Endothelial cell (in vitro differentiated cells): ENCODE results near the gene GLRA3. TPM values are rescaled to one million over a fixed set of nuclear protein-coding genes. Genes with fewer than 3 reads are reported as not detected.

Experiments used
- DNase-seq: peaks from one replicate; pipeline ENCODE4 v3.0.0; 2021; ENCODE audit warnings: low spot score
- H3K27ac Mint-ChIP-seq: one replicate; pipeline ENCODE4 v1.8.0; 2021; ENCODE audit warnings: mixed read lengths, inconsistent platforms; ENCODE audit not compliant: unreplicated experiment
- H3K27me3 Mint-ChIP-seq: one replicate; pipeline ENCODE4 v1.8.0; 2021; ENCODE audit warnings: mild to moderate bottlenecking, moderate library complexity, mixed read lengths, inconsistent platforms; ENCODE audit not compliant: unreplicated experiment
- H3K36me3 Mint-ChIP-seq: one replicate; pipeline ENCODE4 v1.8.0; 2021; ENCODE audit warnings: mild to moderate bottlenecking, low read depth, mixed read lengths, inconsistent platforms; ENCODE audit not compliant: unreplicated experiment
- H3K4me1 Mint-ChIP-seq: one replicate; pipeline ENCODE4 v1.8.0; 2021; ENCODE audit warnings: mild to moderate bottlenecking, mixed read lengths, inconsistent platforms; ENCODE audit not compliant: unreplicated experiment
- H3K4me3 Mint-ChIP-seq: one replicate; pipeline ENCODE4 v1.8.0; 2021; ENCODE audit warnings: mild to moderate bottlenecking, mixed read lengths, inconsistent platforms; ENCODE audit not compliant: unreplicated experiment
- H3K9me3 Mint-ChIP-seq: one replicate; pipeline ENCODE4 v1.8.0; 2021; ENCODE audit warnings: mixed read lengths, inconsistent platforms; ENCODE audit not compliant: unreplicated experiment
- CTCF ChIP-seq: fragments of 200-600 bp; sonication (generic); IDR thresholded peaks from one replicate; pipeline ENCODE4 v1.5.0; 2021; ENCODE audit warnings: antibody characterized with exemption; ENCODE audit not compliant: unreplicated experiment
- total RNA-seq: library from RNA; stranded (reverse); fragmentation: NEBNext Ultra II Directional; extraction: Animal tissue kit (Norgen Biotek cat#: 25700); gene quantifications from one replicate; pipeline ENCODE4 v1.2.1, GENCODE V29; 2021; ENCODE audit not compliant: unreplicated experiment

The GLRA3 gene
- total RNA-seq, 1 donor from 2014 or later: not detected

DNA sequence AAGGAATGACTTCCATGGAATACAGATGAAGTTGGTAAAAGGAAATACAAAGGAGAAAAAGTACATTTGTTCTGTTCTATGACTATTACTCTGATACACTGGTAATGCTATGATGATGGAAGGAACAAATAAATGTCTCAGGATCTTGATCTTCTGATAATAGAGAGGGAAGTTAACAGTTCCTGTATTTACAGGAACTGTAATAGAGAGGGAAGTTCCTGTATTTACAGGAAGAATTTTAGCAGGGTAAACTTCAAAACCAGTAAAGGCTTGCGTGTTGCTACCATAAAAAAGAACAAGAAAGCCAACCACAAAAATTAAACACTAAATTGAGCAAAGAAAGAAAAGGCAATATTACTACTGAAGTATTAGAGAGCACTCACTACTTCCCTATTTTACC, 215.1 kb downstream of the GLRA3 start:
- Mint-ChIP-seq H3K27me3 (no peaks in the 10 kb centered on the region), H3K27ac (peak overlapping the region; percentile 85), H3K36me3 (peaks cover 20% of the 10 kb centered on the region), H3K4me3 (peak overlapping the region; percentile 40), H3K9me3 (peaks cover 18% of the 10 kb centered on the region), H3K4me1 (peaks cover 8% of the 10 kb centered on the region)
- TF ChIP-seq CTCF: no peak
- DNase-seq: no peak

DNA sequence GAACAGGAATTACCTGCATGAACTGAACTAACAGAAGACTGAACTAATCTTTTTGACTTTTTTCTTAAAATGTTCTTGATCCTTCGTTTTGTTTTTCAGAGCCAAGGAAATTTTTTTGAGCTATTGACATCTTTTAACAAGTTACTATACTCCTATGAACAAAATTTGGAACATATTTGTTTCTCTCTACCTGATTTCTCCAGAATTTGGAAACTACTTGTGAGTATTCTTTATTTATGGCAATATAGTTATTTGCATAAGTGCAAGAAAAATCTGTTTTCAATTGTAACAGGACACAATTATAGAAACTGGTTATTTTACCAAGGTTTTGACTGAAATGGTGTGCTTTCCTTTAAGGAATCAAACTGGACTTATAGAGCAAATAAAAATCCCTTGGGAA, 217.3 kb downstream of the GLRA3 start:
- Mint-ChIP-seq H3K36me3 (peaks cover 20% of the 10 kb centered on the region), H3K9me3 (peaks cover 18% of the 10 kb centered on the region), H3K4me3 (no peak overlapping the region), H3K27ac (no peak overlapping the region), H3K27me3 (no peaks in the 10 kb centered on the region), H3K4me1 (peaks cover 14% of the 10 kb centered on the region)
- DNase-seq: no peak
- no peak for TF ChIP-seq CTCF

- Mint-ChIP-seq H3K4me3 (no peak overlapping the region), H3K36me3 (peaks cover 5% of the 10 kb centered on the region), H3K27me3 (no peaks in the 10 kb centered on the region), H3K4me1 (peaks cover 19% of the 10 kb centered on the region), H3K9me3 (peaks cover 5% of the 10 kb centered on the region), H3K27ac (no peak overlapping the region)
- no peak for TF ChIP-seq CTCF
- no peak for DNase-seq
Measured at GRCh38 chr4:174607792-174608191, 221.3 kb downstream of the GLRA3 start.

DNA sequence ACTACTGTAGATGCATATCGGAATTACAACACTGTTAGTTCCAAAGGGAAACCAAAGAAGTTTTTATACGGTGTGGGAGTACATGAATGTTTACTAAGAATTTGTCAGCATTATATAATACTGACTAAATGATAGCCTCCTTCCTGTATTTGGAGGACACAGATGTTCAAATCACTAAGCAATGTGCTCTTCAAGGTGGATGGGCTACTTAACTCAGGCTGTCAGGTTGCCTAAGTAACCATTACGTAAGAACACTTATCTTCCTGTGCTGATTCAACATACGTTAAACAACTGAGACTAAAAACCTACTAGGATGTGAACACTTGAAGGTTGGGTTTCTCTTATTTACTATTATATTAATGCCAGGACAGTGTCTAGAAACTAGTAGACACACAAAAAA, 224.8 kb downstream of the GLRA3 start:
- no peak for DNase-seq
- H3K4me3 Mint-ChIP-seq: no peak overlapping the region

GRCh38 chr4:174600391-174600790, 228.7 kb downstream of the GLRA3 start:
- peaks cover 21% of the 10 kb centered on the region for H3K4me1 Mint-ChIP-seq

More for the DNA sequence above, 224.8 kb downstream of the GLRA3 start:
- no peaks in the 10 kb centered on the region for H3K36me3 Mint-ChIP-seq
- no peaks in the 10 kb centered on the region for H3K9me3 Mint-ChIP-seq
- H3K4me1 Mint-ChIP-seq: peaks cover 30% of the 10 kb centered on the region
- no peaks in the 10 kb centered on the region for H3K27me3 Mint-ChIP-seq
- no peak for TF ChIP-seq CTCF
- no peak overlapping the region for H3K27ac Mint-ChIP-seq

More at GRCh38 chr4:174600391-174600790, 228.7 kb downstream of the GLRA3 start:
- no peak overlapping the region for H3K27ac Mint-ChIP-seq
- TF ChIP-seq CTCF: no peak
- DNase-seq: no peak
- no peaks in the 10 kb centered on the region for H3K27me3 Mint-ChIP-seq
- H3K36me3 Mint-ChIP-seq: no peaks in the 10 kb centered on the region
- no peak overlapping the region for H3K4me3 Mint-ChIP-seq
- no peaks in the 10 kb centered on the region for H3K9me3 Mint-ChIP-seq
